WTC11 (cell line): Measurements from ENCODE around the gene ACSL1. TPM values are rescaled to one million over a fixed set of nuclear protein-coding genes. Genes with fewer than 3 reads are reported as not detected.

ENCODE experiments used
- ATAC-seq: fragments of 200-7000 bp; cut with Tn5 transposase; 2 replicates; pipeline ENCODE4 v1.10.0; 2021; ENCODE audit warnings: mild to moderate bottlenecking, moderate library complexity
- CTCF ChIA-PET: fragments of 300-600 bp; sonication (Branson Sonifier 250); formaldehyde crosslinking; loops from one replicate; lab custom pipeline; 2021; ENCODE audit warnings: antibody characterized with exemption; lab: Charles Lee
- POLR2A ChIA-PET: fragments of 350-600 bp; sonication (Branson Sonifier 250); formaldehyde crosslinking; loops from one replicate; lab custom pipeline; 2021; ENCODE audit warnings: antibody characterized with exemption; lab: Charles Lee
- DNase-seq: peaks from one replicate; pipeline ENCODE4 v3.0.0; 2021; ENCODE audit warnings: low spot score
- H3K27ac Mint-ChIP-seq: 2 replicates; pipeline ENCODE4 v1.8.0; 2021; ENCODE audit warnings: mixed read lengths
- H3K27me3 Mint-ChIP-seq: 2 replicates; pipeline ENCODE4 v1.8.0; 2021; ENCODE audit warnings: low read depth, mild to moderate bottlenecking, moderate library complexity, mixed read lengths
- H3K36me3 Mint-ChIP-seq: 2 replicates; pipeline ENCODE4 v1.8.0; 2021; ENCODE audit warnings: mixed read lengths
- H3K4me1 Mint-ChIP-seq: 2 replicates; pipeline ENCODE4 v1.8.0; 2022; ENCODE audit warnings: mixed read lengths
- H3K4me3 Mint-ChIP-seq: 2 replicates; pipeline ENCODE4 v1.8.0; 2021; ENCODE audit warnings: mild to moderate bottlenecking, moderate library complexity, mixed read lengths
- H3K9me3 Mint-ChIP-seq: 2 replicates; pipeline ENCODE4 v1.8.0; 2021; ENCODE audit warnings: mixed read lengths
- ATF1 ChIP-seq: sonication (generic); formaldehyde crosslinking; IDR thresholded peaks from 2 replicates; pipeline ENCODE4 v1.8.1; 2023; ENCODE audit warnings: mild to moderate bottlenecking, moderate library complexity, missing genetic modification reagents
- FOXP1 ChIP-seq: sonication (generic); formaldehyde crosslinking; IDR thresholded peaks from 2 replicates; pipeline ENCODE4 v1.8.0; 2022; ENCODE audit warnings: missing genetic modification reagents, mild to moderate bottlenecking, moderate library complexity, borderline replicate concordance
- KAT7 ChIP-seq: sonication (generic); formaldehyde crosslinking; IDR thresholded peaks from 2 replicates; pipeline ENCODE4 v1.8.1; 2023; ENCODE audit warnings: missing genetic modification reagents, mild to moderate bottlenecking, borderline replicate concordance
- NFYB ChIP-seq: sonication (generic); formaldehyde crosslinking; conservative IDR thresholded peaks from 2 replicates; pipeline ENCODE4 v1.8.0; 2022; ENCODE audit warnings: low read depth, missing genetic modification reagents
- NR1H2 ChIP-seq: sonication (generic); formaldehyde crosslinking; IDR thresholded peaks from 2 replicates; pipeline ENCODE4 v1.9.0; 2021; ENCODE audit warnings: mild to moderate bottlenecking, moderate library complexity, missing genetic modification reagents
- RELA ChIP-seq: sonication (generic); formaldehyde crosslinking; IDR thresholded peaks from 2 replicates; pipeline ENCODE4 v1.8.1; 2022; ENCODE audit warnings: missing genetic modification reagents, mild to moderate bottlenecking, borderline replicate concordance
- SMAD4 ChIP-seq: sonication (generic); formaldehyde crosslinking; IDR thresholded peaks from 2 replicates; pipeline ENCODE4 v1.8.0; 2022; ENCODE audit warnings: mild to moderate bottlenecking, missing genetic modification reagents
- TCF7 ChIP-seq: sonication (generic); formaldehyde crosslinking; IDR thresholded peaks from 2 replicates; pipeline ENCODE4 v1.8.0; 2022; ENCODE audit warnings: mild to moderate bottlenecking, low read depth, missing genetic modification reagents, moderate library complexity
- TP53 ChIP-seq: sonication (generic); formaldehyde crosslinking; IDR thresholded peaks from 2 replicates; pipeline ENCODE4 v1.8.1; 2023; ENCODE audit warnings: mild to moderate bottlenecking, missing genetic modification reagents
- ZNF317 ChIP-seq: sonication (generic); formaldehyde crosslinking; IDR thresholded peaks from 2 replicates; pipeline ENCODE4 v1.8.1; 2023; ENCODE audit warnings: low read depth, mild to moderate bottlenecking, moderate library complexity, missing genetic modification reagents, borderline replicate concordance
- ZNF396 ChIP-seq: fragments of 250-450 bp; sonication (Bioruptor Pico); IDR thresholded peaks from 2 replicates; pipeline ENCODE4 v1.8.0; 2021; ENCODE audit warnings: mild to moderate bottlenecking, moderate library complexity, borderline replicate concordance
- ZNF423 ChIP-seq: fragments of 250-450 bp; sonication (Bioruptor Pico); IDR thresholded peaks from 2 replicates; pipeline ENCODE4 v2.1.2; 2022; ENCODE audit warnings: mild to moderate bottlenecking, moderate library complexity
- total RNA-seq: library from RNA; stranded (reverse); gene quantifications from 3 replicates; pipeline ENCODE4 v1.2.3, GENCODE V29; 2021
- TF ChIP-seq, protein P1 (sequence below): sonication (generic); formaldehyde crosslinking; IDR thresholded peaks from 2 replicates; pipeline ENCODE4 v1.8.0; 2022; ENCODE audit warnings: mild to moderate bottlenecking, missing genetic modification reagents
- TF ChIP-seq, protein P2 (sequence below): sonication (generic); formaldehyde crosslinking; IDR thresholded peaks from 2 replicates; pipeline ENCODE4 v1.8.1; 2023; ENCODE audit warnings: mild to moderate bottlenecking, moderate library complexity, missing genetic modification reagents
- TF ChIP-seq, protein P3 (sequence below): sonication (generic); formaldehyde crosslinking; IDR thresholded peaks from 2 replicates; pipeline ENCODE4 v1.8.1; 2022; ENCODE audit warnings: mild to moderate bottlenecking, moderate library complexity, missing genetic modification reagents
- TF ChIP-seq, protein P4 (sequence below): sonication (generic); formaldehyde crosslinking; conservative IDR thresholded peaks from 2 replicates; pipeline ENCODE4 v1.8.1; 2023; ENCODE audit warnings: mild to moderate bottlenecking, low read depth, missing genetic modification reagents, moderate library complexity
- TF ChIP-seq, protein P5 (sequence below): sonication (generic); formaldehyde crosslinking; IDR thresholded peaks from 2 replicates; pipeline ENCODE4 v1.8.0; 2023; ENCODE audit warnings: mild to moderate bottlenecking, missing genetic modification reagents
- TF ChIP-seq, protein P6 (sequence below): sonication (generic); formaldehyde crosslinking; IDR thresholded peaks from 2 replicates; pipeline ENCODE4 v1.8.0; 2022; ENCODE audit warnings: mild to moderate bottlenecking, missing genetic modification reagents
- TF ChIP-seq, protein P7 (sequence below): fragments of 250-450 bp; sonication (Bioruptor Pico); IDR thresholded peaks from 2 replicates; pipeline ENCODE4 v1.9.0; 2021; ENCODE audit warnings: moderate library complexity, mild to moderate bottlenecking, inconsistent platforms, borderline replicate concordance
- TF ChIP-seq, protein P8 (sequence below): sonication (generic); formaldehyde crosslinking; IDR thresholded peaks from 2 replicates; pipeline ENCODE4 v1.8.1; 2023; ENCODE audit warnings: mild to moderate bottlenecking, missing genetic modification reagents
- TF ChIP-seq, protein P9 (sequence below): sonication (generic); formaldehyde crosslinking; IDR thresholded peaks from 2 replicates; pipeline ENCODE4 v1.8.1; 2022; ENCODE audit warnings: mild to moderate bottlenecking, missing genetic modification reagents, moderate library complexity, borderline replicate concordance

The ACSL1 gene
- total RNA-seq, 1 experiment from 2014 or later, result 6.6 TPM

DNA sequence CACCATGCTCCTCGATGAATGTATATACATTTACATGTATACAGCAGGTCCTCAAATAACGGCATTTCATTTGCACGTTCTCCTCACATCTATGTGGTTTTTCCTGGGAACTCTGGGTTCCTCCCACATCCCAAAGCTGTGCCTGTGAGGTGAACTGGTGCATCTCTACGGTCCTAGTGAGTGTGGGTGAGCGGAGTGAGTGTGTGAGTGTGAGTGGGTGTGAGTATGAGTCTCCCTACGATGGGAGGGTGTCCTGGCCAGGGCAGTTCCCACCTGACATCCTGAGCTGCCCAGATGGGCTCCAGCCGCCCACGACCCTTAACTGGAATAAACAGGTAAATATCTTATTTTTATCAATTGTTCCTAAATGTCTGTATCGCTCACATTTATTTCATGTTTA lies 40.0 kb downstream of the ACSL1 start (continued):
- TF ChIP-seq, protein P1, sequence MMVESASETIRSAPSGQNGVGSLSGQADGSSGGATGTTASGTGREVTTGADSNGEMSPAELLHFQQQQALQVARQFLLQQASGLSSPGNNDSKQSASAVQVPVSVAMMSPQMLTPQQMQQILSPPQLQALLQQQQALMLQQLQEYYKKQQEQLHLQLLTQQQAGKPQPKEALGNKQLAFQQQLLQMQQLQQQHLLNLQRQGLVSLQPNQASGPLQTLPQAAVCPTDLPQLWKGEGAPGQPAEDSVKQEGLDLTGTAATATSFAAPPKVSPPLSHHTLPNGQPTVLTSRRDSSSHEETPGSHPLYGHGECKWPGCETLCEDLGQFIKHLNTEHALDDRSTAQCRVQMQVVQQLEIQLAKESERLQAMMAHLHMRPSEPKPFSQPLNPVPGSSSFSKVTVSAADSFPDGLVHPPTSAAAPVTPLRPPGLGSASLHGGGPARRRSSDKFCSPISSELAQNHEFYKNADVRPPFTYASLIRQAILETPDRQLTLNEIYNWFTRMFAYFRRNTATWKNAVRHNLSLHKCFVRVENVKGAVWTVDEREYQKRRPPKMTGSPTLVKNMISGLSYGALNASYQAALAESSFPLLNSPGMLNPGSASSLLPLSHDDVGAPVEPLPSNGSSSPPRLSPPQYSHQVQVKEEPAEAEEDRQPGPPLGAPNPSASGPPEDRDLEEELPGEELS, result no peak
- TF ChIP-seq RELA (no peak), ZNF396 (CRISPR knock-in tag) (no peak), FOXP1 (CRISPR knock-in tag) (no peak), KAT7 (no peak), TP53 (CRISPR knock-in tag) (no peak)
- TF ChIP-seq, protein P2, sequence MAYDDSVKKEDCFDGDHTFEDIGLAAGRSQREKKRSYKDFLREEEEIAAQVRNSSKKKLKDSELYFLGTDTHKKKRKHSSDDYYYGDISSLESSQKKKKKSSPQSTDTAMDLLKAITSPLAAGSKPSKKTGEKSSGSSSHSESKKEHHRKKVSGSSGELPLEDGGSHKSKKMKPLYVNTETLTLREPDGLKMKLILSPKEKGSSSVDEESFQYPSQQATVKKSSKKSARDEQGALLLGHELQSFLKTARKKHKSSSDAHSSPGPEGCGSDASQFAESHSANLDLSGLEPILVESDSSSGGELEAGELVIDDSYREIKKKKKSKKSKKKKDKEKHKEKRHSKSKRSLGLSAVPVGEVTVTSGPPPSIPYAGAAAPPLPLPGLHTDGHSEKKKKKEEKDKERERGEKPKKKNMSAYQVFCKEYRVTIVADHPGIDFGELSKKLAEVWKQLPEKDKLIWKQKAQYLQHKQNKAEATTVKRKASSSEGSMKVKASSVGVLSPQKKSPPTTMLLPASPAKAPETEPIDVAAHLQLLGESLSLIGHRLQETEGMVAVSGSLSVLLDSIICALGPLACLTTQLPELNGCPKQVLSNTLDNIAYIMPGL (CRISPR knock-in tag), result no peak
- TF ChIP-seq, protein P3, sequence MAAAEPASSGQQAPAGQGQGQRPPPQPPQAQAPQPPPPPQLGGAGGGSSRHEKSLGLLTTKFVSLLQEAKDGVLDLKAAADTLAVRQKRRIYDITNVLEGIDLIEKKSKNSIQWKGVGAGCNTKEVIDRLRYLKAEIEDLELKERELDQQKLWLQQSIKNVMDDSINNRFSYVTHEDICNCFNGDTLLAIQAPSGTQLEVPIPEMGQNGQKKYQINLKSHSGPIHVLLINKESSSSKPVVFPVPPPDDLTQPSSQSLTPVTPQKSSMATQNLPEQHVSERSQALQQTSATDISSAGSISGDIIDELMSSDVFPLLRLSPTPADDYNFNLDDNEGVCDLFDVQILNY (CRISPR knock-in tag), result no peak
- TF ChIP-seq, protein P4, sequence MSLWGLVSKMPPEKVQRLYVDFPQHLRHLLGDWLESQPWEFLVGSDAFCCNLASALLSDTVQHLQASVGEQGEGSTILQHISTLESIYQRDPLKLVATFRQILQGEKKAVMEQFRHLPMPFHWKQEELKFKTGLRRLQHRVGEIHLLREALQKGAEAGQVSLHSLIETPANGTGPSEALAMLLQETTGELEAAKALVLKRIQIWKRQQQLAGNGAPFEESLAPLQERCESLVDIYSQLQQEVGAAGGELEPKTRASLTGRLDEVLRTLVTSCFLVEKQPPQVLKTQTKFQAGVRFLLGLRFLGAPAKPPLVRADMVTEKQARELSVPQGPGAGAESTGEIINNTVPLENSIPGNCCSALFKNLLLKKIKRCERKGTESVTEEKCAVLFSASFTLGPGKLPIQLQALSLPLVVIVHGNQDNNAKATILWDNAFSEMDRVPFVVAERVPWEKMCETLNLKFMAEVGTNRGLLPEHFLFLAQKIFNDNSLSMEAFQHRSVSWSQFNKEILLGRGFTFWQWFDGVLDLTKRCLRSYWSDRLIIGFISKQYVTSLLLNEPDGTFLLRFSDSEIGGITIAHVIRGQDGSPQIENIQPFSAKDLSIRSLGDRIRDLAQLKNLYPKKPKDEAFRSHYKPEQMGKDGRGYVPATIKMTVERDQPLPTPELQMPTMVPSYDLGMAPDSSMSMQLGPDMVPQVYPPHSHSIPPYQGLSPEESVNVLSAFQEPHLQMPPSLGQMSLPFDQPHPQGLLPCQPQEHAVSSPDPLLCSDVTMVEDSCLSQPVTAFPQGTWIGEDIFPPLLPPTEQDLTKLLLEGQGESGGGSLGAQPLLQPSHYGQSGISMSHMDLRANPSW (CRISPR knock-in tag), result no peak
- TF ChIP-seq, protein P5, sequence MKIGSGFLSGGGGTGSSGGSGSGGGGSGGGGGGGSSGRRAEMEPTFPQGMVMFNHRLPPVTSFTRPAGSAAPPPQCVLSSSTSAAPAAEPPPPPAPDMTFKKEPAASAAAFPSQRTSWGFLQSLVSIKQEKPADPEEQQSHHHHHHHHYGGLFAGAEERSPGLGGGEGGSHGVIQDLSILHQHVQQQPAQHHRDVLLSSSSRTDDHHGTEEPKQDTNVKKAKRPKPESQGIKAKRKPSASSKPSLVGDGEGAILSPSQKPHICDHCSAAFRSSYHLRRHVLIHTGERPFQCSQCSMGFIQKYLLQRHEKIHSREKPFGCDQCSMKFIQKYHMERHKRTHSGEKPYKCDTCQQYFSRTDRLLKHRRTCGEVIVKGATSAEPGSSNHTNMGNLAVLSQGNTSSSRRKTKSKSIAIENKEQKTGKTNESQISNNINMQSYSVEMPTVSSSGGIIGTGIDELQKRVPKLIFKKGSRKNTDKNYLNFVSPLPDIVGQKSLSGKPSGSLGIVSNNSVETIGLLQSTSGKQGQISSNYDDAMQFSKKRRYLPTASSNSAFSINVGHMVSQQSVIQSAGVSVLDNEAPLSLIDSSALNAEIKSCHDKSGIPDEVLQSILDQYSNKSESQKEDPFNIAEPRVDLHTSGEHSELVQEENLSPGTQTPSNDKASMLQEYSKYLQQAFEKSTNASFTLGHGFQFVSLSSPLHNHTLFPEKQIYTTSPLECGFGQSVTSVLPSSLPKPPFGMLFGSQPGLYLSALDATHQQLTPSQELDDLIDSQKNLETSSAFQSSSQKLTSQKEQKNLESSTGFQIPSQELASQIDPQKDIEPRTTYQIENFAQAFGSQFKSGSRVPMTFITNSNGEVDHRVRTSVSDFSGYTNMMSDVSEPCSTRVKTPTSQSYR (CRISPR knock-in tag), result no peak
- TF ChIP-seq, protein P6, sequence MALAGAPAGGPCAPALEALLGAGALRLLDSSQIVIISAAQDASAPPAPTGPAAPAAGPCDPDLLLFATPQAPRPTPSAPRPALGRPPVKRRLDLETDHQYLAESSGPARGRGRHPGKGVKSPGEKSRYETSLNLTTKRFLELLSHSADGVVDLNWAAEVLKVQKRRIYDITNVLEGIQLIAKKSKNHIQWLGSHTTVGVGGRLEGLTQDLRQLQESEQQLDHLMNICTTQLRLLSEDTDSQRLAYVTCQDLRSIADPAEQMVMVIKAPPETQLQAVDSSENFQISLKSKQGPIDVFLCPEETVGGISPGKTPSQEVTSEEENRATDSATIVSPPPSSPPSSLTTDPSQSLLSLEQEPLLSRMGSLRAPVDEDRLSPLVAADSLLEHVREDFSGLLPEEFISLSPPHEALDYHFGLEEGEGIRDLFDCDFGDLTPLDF (CRISPR knock-in tag), result no peak
- TF ChIP-seq, all 79 proteins: peak for 0

DNA sequence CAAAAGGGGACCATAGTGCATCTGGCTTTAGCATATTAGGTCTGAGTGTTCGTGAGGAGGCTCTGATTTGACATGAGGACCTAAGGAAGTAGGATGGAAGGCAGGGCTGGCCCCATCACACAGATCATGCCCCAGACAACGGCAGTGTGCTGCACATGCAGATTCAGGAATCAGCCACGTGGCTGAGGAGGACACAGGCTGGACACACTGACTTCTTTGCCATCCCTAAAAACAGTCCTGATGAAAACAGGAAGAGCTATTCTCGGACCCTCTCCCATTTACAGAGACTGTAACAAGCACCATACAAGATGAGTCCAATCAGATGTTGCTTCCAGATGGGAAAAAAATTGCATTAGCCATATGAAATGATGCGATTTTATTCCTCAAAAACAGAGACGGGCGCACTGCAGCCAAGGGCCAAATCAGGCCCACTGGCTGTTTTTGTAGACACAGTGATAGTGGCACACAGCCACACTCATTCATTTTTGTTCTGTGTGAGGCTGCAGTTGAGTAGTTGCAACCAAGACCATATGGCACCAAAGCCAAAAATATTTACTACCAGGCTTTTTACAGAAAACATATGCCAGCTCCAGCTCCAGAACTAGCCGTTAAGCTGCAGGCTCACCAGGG lies 41.0 kb downstream of the ACSL1 start:
- H3K9me3 Mint-ChIP-seq, result no peaks in the 10 kb centered on the region
- TF ChIP-seq KAT7, result no peak
- no peak for TF ChIP-seq ATF1
- no peak for TF ChIP-seq TCF7
- TF ChIP-seq, protein P7, sequence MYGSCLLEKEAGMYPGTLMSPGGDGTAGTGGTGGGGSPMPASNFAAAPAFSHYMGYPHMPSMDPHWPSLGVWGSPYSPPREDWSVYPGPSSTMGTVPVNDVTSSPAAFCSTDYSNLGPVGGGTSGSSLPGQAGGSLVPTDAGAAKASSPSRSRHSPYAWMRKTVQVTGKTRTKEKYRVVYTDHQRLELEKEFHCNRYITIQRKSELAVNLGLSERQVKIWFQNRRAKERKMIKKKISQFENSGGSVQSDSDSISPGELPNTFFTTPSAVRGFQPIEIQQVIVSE (CRISPR knock-in tag), result no peak
- no peak for TF ChIP-seq ZNF423 (CRISPR knock-in tag)
- TF ChIP-seq, protein P8, sequence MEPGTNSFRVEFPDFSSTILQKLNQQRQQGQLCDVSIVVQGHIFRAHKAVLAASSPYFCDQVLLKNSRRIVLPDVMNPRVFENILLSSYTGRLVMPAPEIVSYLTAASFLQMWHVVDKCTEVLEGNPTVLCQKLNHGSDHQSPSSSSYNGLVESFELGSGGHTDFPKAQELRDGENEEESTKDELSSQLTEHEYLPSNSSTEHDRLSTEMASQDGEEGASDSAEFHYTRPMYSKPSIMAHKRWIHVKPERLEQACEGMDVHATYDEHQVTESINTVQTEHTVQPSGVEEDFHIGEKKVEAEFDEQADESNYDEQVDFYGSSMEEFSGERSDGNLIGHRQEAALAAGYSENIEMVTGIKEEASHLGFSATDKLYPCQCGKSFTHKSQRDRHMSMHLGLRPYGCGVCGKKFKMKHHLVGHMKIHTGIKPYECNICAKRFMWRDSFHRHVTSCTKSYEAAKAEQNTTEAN (CRISPR knock-in tag), result no peak
- no peak for TF ChIP-seq NFYB
- TF ChIP-seq NR1H2, result no peak
- TF ChIP-seq, protein P9, sequence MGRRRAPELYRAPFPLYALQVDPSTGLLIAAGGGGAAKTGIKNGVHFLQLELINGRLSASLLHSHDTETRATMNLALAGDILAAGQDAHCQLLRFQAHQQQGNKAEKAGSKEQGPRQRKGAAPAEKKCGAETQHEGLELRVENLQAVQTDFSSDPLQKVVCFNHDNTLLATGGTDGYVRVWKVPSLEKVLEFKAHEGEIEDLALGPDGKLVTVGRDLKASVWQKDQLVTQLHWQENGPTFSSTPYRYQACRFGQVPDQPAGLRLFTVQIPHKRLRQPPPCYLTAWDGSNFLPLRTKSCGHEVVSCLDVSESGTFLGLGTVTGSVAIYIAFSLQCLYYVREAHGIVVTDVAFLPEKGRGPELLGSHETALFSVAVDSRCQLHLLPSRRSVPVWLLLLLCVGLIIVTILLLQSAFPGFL (CRISPR knock-in tag), result no peak
- TF ChIP-seq SMAD4 (CRISPR knock-in tag), result no peak
- no peak for TF ChIP-seq ZNF317 (CRISPR knock-in tag)
- DNase-seq, result no peak
- no peak overlapping the region for H3K4me3 Mint-ChIP-seq
- no peak overlapping the region for H3K27ac Mint-ChIP-seq
- peaks cover 12% of the 10 kb centered on the region for H3K4me1 Mint-ChIP-seq
- H3K36me3 Mint-ChIP-seq, result no peaks in the 10 kb centered on the region
- CTCF ChIA-PET, result no interaction called here
- no peaks in the 10 kb centered on the region for H3K27me3 Mint-ChIP-seq
- POLR2A ChIA-PET, result no interaction called here
- ATAC-seq, result no peak
